ENCODE data around the gene BHLHE23.

BHLHE23 gene

DNA sequence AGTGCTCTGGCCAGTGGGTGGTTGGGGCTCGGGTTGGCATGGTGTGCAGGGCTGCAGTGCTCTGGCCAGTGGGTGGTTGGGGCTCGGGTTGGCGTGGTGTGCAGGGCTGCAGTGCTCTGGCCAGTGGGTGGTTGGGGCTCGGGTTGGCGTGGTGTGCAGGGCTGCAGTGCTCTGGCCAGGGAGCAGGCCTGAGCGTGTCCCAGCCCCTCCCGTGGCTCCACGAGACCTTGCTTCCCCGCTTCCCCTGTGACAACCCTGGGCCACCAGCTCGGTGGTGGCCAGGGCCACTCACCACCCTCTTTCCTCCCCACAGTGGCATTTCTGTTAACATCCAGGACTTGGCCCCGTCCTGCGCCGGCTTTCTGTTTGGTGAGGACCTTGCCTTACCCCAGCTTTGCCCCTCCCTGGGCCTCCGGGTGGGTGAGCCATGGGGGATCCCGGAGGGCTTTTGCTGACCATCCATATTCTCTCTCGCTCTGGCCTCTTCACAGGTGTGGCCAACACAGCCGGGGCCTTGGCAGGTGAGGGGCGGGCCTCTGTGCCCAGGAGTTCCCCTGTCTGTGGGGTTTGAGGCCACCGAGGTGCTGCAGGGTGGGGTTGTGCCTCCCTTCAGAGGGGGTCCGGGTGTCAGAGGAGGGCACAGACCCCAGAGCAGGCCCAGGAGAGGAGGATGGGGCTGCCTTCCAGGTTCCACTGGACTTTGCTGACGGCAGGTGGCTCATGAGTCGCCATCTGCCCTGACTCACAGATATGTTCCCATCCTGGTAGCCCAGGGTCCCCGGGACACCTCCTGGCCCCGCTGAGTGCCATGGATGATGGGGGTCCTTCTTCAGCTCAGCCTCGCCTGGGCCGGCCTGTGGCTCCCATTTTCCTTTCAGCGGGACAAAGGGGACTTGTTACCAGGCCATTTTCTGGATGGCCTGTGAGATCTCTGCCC is 40.3 kb downstream of the BHLHE23 start:
- WGBS, 2 donors (ENCODE audit: extremely low coverage in 2 of 2, insufficient read length in 2 of 2, insufficient replicate concordance in 1 of 2) = no CpG with 5 or more reads among the region's 27 CpGs

GRCh38 chr20:62965363-62965771 is 41.4 kb downstream of the BHLHE23 start:
- H4K8ac ChIP-seq (ENCODE audit: low read depth, low read length) = no peak overlapping the region
- H2BK12ac ChIP-seq (ENCODE audit: low read length) = no peak overlapping the region
- no peak overlapping the region for H3K4me2 ChIP-seq (ENCODE audit: insufficient read depth, low read length, poor library complexity, severe bottlenecking)
- peak overlapping the region; percentile 80 for H3K23ac ChIP-seq (ENCODE audit: low read depth, low read length, poor library complexity)
- H2BK5ac ChIP-seq (ENCODE audit: low read length) = peak overlapping the region; percentile 66
- no peak overlapping the region for H3K4me3 ChIP-seq (ENCODE audit: low read length in 2 of 2)
- H4K91ac ChIP-seq (ENCODE audit: low read depth, low read length, poor library complexity) = no peak overlapping the region
- peak overlapping the region; percentile 53 for H3K4ac ChIP-seq (ENCODE audit: low read length)
- no peak for DNase-seq (ENCODE audit: low spot score)
- peak overlapping the region; percentile 91 for H2AK5ac ChIP-seq (ENCODE audit: low read depth, low read length)
- H2AFZ ChIP-seq (ENCODE audit: low read length) = peak overlapping the region; percentile 22
- peak overlapping the region; percentile 38 for H3K14ac ChIP-seq (ENCODE audit: low read length)
- no peaks in the 10 kb centered on the region for H3K79me1 ChIP-seq (ENCODE audit: low read depth, low read length)
- H3K27me3 ChIP-seq (ENCODE audit: control insufficient read depth in 3 of 3, insufficient read depth in 3 of 3, low read depth in 1 of 3, low read length in 3 of 3) = peaks cover 0 to 59% (median 0%) of the 10 kb centered on the region in 3 experiments
- H3K9ac ChIP-seq (ENCODE audit: low read depth, low read length, poor library complexity) = no peak overlapping the region
- peak overlapping the region; percentile 59 for H3K18ac ChIP-seq (ENCODE audit: low read length)
- no peaks in the 10 kb centered on the region for H3K36me3 ChIP-seq (replicated peaks in 1 of 2; ENCODE audit: control insufficient read depth in 2 of 2, insufficient read depth in 2 of 2, low read length in 2 of 2)
- WGBS, 2 donors (ENCODE audit: extremely low coverage in 2 of 2, insufficient read length in 2 of 2, insufficient replicate concordance in 1 of 2) = no CpG with 5 or more reads among the region's 19 CpGs
- H2BK120ac ChIP-seq (ENCODE audit: low read depth, low read length) = no peak overlapping the region
- no peaks in the 10 kb centered on the region for H3K4me1 ChIP-seq (ENCODE audit: control insufficient read depth in 2 of 2, insufficient read depth in 1 of 2, low read depth in 1 of 2, low read length in 2 of 2)
- no peaks in the 10 kb centered on the region for H3K9me3 ChIP-seq (replicated peaks in 1 of 2; ENCODE audit: control insufficient read depth in 2 of 2, insufficient read depth in 1 of 2, low read depth in 1 of 2, low read length in 2 of 2)
- no peak overlapping the region for H3K27ac ChIP-seq (replicated peaks; ENCODE audit: low read length)
- H2BK15ac ChIP-seq (ENCODE audit: low read length) = peak overlapping the region; percentile 92

More for the DNA sequence above, 40.3 kb downstream of the BHLHE23 start:
- Histone ChIP-seq H3K9ac (ENCODE audit: low read depth, low read length, poor library complexity) (no peak overlapping the region), H3K79me1 (ENCODE audit: low read depth, low read length) (no peaks in the 10 kb centered on the region), H4K91ac (ENCODE audit: low read depth, low read length, poor library complexity) (no peak overlapping the region), H2BK12ac (ENCODE audit: low read length) (no peak overlapping the region), H3K4me2 (ENCODE audit: insufficient read depth, low read length, poor library complexity, severe bottlenecking) (no peak overlapping the region), H3K4ac (ENCODE audit: low read length) (no peak overlapping the region), H3K18ac (ENCODE audit: low read length) (peak overlapping the region; percentile 48), H2BK15ac (ENCODE audit: low read length) (no peak overlapping the region), H2AK5ac (ENCODE audit: low read depth, low read length) (peak overlapping the region; percentile 88), H3K36me3 (replicated peaks in 1 of 2; ENCODE audit: control insufficient read depth in 2 of 2, insufficient read depth in 2 of 2, low read length in 2 of 2) (no peaks in the 10 kb centered on the region), H3K4me3 (ENCODE audit: low read length in 2 of 2) (no peak overlapping the region), H2AFZ (ENCODE audit: low read length) (no peak overlapping the region), H2BK120ac (ENCODE audit: low read depth, low read length) (no peak overlapping the region), H3K14ac (ENCODE audit: low read length) (peak overlapping the region; percentile 47), H3K23ac (ENCODE audit: low read depth, low read length, poor library complexity) (no peak overlapping the region), H3K4me1 (ENCODE audit: control insufficient read depth in 2 of 2, insufficient read depth in 1 of 2, low read depth in 1 of 2, low read length in 2 of 2) (no peaks in the 10 kb centered on the region), H3K27ac (replicated peaks; ENCODE audit: low read length) (no peak overlapping the region), H4K8ac (ENCODE audit: low read depth, low read length) (no peak overlapping the region), H2BK5ac (ENCODE audit: low read length) (peak overlapping the region; percentile 78), H3K27me3 (ENCODE audit: control insufficient read depth in 3 of 3, insufficient read depth in 3 of 3, low read depth in 1 of 3, low read length in 3 of 3) (peaks cover 0 to 70% (median 0%) of the 10 kb centered on the region in 3 experiments), H3K9me3 (replicated peaks in 1 of 2; ENCODE audit: control insufficient read depth in 2 of 2, insufficient read depth in 1 of 2, low read depth in 1 of 2, low read length in 2 of 2) (no peaks in the 10 kb centered on the region)
- no peak for DNase-seq (ENCODE audit: low spot score)

- Histone ChIP-seq H2BK5ac (ENCODE audit: low read length) (no peak overlapping the region), H3K14ac (ENCODE audit: low read length) (no peak overlapping the region), H3K79me1 (ENCODE audit: low read depth, low read length) (no peaks in the 10 kb centered on the region), H2AFZ (ENCODE audit: low read length) (peak overlapping the region; percentile 22), H3K4ac (ENCODE audit: low read length) (no peak overlapping the region), H3K9ac (ENCODE audit: low read depth, low read length, poor library complexity) (peak overlapping the region; percentile 34), H4K91ac (ENCODE audit: low read depth, low read length, poor library complexity) (no peak overlapping the region), H3K27ac (replicated peaks; ENCODE audit: low read length) (no peak overlapping the region), H2BK15ac (ENCODE audit: low read length) (peak overlapping the region; percentile 45), H3K4me1 (ENCODE audit: control insufficient read depth in 2 of 2, insufficient read depth in 1 of 2, low read depth in 1 of 2, low read length in 2 of 2) (peaks cover 0 to 2% of the 10 kb centered on the region in 2 donors), H2BK120ac (ENCODE audit: low read depth, low read length) (no peak overlapping the region), H2AK5ac (ENCODE audit: low read depth, low read length) (peak overlapping the region; percentile 1), H3K4me3 (ENCODE audit: low read length in 2 of 2) (peak overlapping the region in 1 of 2 donors; percentile 36), H3K36me3 (replicated peaks in 1 of 2; ENCODE audit: control insufficient read depth in 2 of 2, insufficient read depth in 2 of 2, low read length in 2 of 2) (no peaks in the 10 kb centered on the region), H4K8ac (ENCODE audit: low read depth, low read length) (no peak overlapping the region), H3K27me3 (ENCODE audit: control insufficient read depth in 3 of 3, insufficient read depth in 3 of 3, low read depth in 1 of 3, low read length in 3 of 3) (peaks cover 0 to 53% (median 0%) of the 10 kb centered on the region in 3 experiments), H2BK12ac (ENCODE audit: low read length) (no peak overlapping the region), H3K23ac (ENCODE audit: low read depth, low read length, poor library complexity) (no peak overlapping the region), H3K9me3 (replicated peaks in 1 of 2; ENCODE audit: control insufficient read depth in 2 of 2, insufficient read depth in 1 of 2, low read depth in 1 of 2, low read length in 2 of 2) (peaks cover 0 to 2% of the 10 kb centered on the region in 2 donors), H3K4me2 (ENCODE audit: insufficient read depth, low read length, poor library complexity, severe bottlenecking) (no peak overlapping the region), H3K18ac (ENCODE audit: low read length) (peak overlapping the region; percentile 88)
- DNase-seq (ENCODE audit: low spot score) = no peak
- WGBS, 2 donors (ENCODE audit: extremely low coverage in 2 of 2, insufficient read length in 2 of 2, insufficient replicate concordance in 1 of 2) = no CpG with 5 or more reads among the region's 20 CpGs
Observed at GRCh38 chr20:62964700-62965099, 42.1 kb downstream of the BHLHE23 start.
